Osteoblast (primary cell): ENCODE measurements around the gene SMPD4. TPM values are rescaled to one million over a fixed set of nuclear protein-coding genes. Genes with fewer than 3 reads are reported as not detected.

ENCODE experiments used
- DNase-seq: peaks from one replicate; pipeline ENCODE4 v3.0.0; 2011; ENCODE audit warnings: low spot score, mixed read lengths; ENCODE audit not compliant: insufficient read length; ENCODE audit errors: missing footprints
- H2AFZ ChIP-seq: 2 replicates; pipeline ENCODE4 v1.6.0; 2011; ENCODE audit warnings: mild to moderate bottlenecking, low read length
- H3K27ac ChIP-seq: 2 replicates; pipeline ENCODE4 v1.5.1; 2011; ENCODE audit warnings: mild to moderate bottlenecking, low read depth, low read length, moderate library complexity
- H3K27me3 ChIP-seq: 2 replicates; pipeline ENCODE4 v1.6.0; 2012; ENCODE audit warnings: mild to moderate bottlenecking, control low read depth, inconsistent platforms, low read length, moderate library complexity; ENCODE audit not compliant: insufficient read depth
- H3K36me3 ChIP-seq: 2 replicates; pipeline ENCODE4 v1.5.1; 2011; ENCODE audit warnings: mild to moderate bottlenecking, low read length, control low read depth, moderate library complexity; ENCODE audit not compliant: insufficient read depth
- H3K4me1 ChIP-seq: 2 replicates; pipeline ENCODE4 v1.5.1; 2011; ENCODE audit warnings: mild to moderate bottlenecking, low read length, control low read depth, moderate library complexity; ENCODE audit not compliant: insufficient read depth
- H3K4me2 ChIP-seq: 2 replicates; pipeline ENCODE4 v1.6.0; 2011; ENCODE audit warnings: mild to moderate bottlenecking, low read length; ENCODE audit not compliant: insufficient read depth
- H3K4me3 ChIP-seq: fragments of 200-600 bp; sonication (generic); 3 replicates; pipeline ENCODE4 v1.5.1; 2012; ENCODE audit warnings: mild to moderate bottlenecking, low read length, inconsistent platforms; ENCODE audit not compliant: insufficient read depth
- H3K79me2 ChIP-seq: 2 replicates; pipeline ENCODE4 v1.6.0; 2012; ENCODE audit warnings: mild to moderate bottlenecking, low read length, control low read depth, inconsistent platforms; ENCODE audit not compliant: insufficient read depth
- H3K9me3 ChIP-seq: 2 replicates; pipeline ENCODE4 v1.5.1; 2011; ENCODE audit warnings: low read depth, low read length, control low read depth
- H4K20me1 ChIP-seq: 2 replicates; pipeline ENCODE4 v1.6.0; 2012; ENCODE audit warnings: mild to moderate bottlenecking, low read length, control low read depth; ENCODE audit not compliant: insufficient read depth
- total RNA-seq: library from RNA; depleted of rRNA; stranded (reverse); fragments of >200 nt; gene quantifications from 2 replicates; pipeline ENCODE4 v1.2.3, GENCODE V29; 2012
- TF ChIP-seq, protein P1 (sequence below): IDR thresholded peaks from 2 replicates; pipeline ENCODE4 v1.5.1; 2011; ENCODE audit warnings: mild to moderate bottlenecking, low read depth, low read length, moderate library complexity; ENCODE audit errors: extremely low read depth

The SMPD4 gene
- total RNA-seq, 1 donor, result 24.2 TPM

DNA sequence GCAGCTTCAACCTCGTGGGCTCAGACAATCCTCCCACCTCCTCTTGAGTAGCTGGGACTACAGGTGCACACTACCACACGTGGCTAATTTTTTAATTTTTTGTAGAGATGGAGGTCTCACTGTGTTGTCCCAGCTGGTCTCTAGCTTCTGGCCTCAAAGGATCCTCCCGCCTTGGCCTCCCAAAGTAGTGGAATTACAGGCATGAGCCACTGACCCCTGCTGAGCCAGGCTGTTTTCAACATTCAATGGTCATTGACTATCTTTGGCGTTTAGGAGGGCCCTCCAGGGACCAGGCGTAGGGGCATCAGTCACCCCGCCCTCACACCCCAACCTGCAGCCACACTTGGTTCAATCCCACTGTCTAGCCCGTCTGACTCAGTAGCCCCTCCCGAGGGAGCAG, 5.9 kb upstream of the SMPD4 start:
- TF ChIP-seq, protein P1, sequence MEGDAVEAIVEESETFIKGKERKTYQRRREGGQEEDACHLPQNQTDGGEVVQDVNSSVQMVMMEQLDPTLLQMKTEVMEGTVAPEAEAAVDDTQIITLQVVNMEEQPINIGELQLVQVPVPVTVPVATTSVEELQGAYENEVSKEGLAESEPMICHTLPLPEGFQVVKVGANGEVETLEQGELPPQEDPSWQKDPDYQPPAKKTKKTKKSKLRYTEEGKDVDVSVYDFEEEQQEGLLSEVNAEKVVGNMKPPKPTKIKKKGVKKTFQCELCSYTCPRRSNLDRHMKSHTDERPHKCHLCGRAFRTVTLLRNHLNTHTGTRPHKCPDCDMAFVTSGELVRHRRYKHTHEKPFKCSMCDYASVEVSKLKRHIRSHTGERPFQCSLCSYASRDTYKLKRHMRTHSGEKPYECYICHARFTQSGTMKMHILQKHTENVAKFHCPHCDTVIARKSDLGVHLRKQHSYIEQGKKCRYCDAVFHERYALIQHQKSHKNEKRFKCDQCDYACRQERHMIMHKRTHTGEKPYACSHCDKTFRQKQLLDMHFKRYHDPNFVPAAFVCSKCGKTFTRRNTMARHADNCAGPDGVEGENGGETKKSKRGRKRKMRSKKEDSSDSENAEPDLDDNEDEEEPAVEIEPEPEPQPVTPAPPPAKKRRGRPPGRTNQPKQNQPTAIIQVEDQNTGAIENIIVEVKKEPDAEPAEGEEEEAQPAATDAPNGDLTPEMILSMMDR, result no peak
- H3K79me2 ChIP-seq, result peaks cover 29% of the 10 kb centered on the region
- H4K20me1 ChIP-seq, result no peaks in the 10 kb centered on the region
- H3K36me3 ChIP-seq, result no peaks in the 10 kb centered on the region
- H3K4me1 ChIP-seq, result no peaks in the 10 kb centered on the region
- H2AFZ ChIP-seq, result no peak overlapping the region
- no peak overlapping the region for H3K27ac ChIP-seq
- no peaks in the 10 kb centered on the region for H3K9me3 ChIP-seq
- H3K4me2 ChIP-seq, result no peak overlapping the region
- no peaks in the 10 kb centered on the region for H3K27me3 ChIP-seq
- no peak overlapping the region for H3K4me3 ChIP-seq
- DNase-seq, result no peak

DNA sequence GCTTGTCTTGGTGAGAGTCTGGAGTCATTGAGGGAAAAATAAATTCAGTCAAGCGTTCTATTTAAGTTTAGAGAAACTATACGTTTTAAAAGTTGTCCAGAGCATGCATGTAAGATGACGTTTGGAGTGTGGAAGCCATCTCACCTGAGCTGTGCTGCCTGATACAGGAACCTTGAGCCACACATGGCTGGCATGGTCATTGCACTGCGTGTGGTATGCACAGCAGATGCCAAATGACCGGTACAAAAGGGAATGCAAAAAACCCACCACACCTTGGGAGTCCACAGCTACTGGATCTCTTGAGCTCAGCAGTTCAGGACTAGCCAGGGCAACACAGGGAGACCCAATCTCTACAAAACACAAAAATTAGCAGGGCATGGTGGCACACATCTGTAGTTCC, 5.0 kb upstream of the SMPD4 start:
- Histone ChIP-seq H3K79me2 (peaks cover 29% of the 10 kb centered on the region), H3K4me1 (no peaks in the 10 kb centered on the region), H3K36me3 (no peaks in the 10 kb centered on the region), H3K4me2 (no peak overlapping the region), H3K27me3 (no peaks in the 10 kb centered on the region), H2AFZ (no peak overlapping the region), H3K9me3 (no peaks in the 10 kb centered on the region), H3K27ac (no peak overlapping the region), H4K20me1 (no peaks in the 10 kb centered on the region), H3K4me3 (no peak overlapping the region)
- no peak for DNase-seq
- TF ChIP-seq, protein P1, result no peak

DNA sequence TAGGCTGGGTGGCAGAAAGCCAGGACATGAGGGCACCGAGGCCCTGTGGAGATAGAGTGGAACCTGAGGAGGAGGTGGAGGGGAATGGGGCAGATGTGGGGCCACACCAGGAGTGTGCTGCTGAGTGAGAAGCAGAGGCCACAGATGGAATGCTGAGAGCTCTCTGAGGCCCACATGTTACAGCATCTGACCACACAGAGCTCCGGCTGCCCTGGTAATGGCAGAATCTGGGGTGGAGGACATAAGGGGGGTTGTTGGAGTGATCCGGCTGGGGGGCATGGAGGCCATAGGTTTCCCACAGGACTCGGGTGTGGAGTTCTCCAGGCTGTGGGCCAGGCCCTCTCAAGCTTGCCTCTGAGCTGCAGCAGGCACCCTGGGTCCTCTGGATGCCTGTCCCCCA, 4.5 kb upstream of the SMPD4 start:
- H2AFZ ChIP-seq, result no peak overlapping the region
- no peaks in the 10 kb centered on the region for H3K9me3 ChIP-seq
- H3K27me3 ChIP-seq, result no peaks in the 10 kb centered on the region
- DNase-seq, result no peak
- H3K36me3 ChIP-seq, result no peaks in the 10 kb centered on the region
- no peaks in the 10 kb centered on the region for H4K20me1 ChIP-seq
- TF ChIP-seq, protein P1, result no peak
- peaks cover 34% of the 10 kb centered on the region for H3K79me2 ChIP-seq
- H3K4me2 ChIP-seq, result no peak overlapping the region
- H3K27ac ChIP-seq, result no peak overlapping the region
- H3K4me1 ChIP-seq, result peaks cover under 1% of the 10 kb centered on the region
- no peak overlapping the region for H3K4me3 ChIP-seq

DNA sequence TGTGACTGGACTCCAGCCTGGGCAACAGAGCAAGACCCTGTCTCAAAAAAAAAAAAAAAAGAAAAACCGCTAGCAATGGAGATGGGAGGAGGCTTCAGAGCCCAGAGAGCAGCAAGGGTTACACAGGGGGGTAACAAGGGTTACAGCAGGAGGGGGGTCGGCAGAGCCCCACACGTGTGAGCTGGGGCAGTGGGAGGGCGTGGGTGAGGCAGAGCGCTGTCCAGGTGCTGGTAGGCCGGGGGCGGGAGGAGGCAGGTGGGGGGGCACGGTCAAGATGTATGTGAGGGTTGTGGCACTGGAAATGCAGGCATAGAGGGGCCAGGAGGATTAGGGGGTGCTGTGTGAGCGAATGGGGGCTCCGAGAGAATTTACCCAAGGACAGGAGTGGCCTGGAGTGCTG, 4.0 kb upstream of the SMPD4 start:
- Histone ChIP-seq H2AFZ (no peak overlapping the region), H3K27me3 (no peaks in the 10 kb centered on the region), H3K36me3 (no peaks in the 10 kb centered on the region), H3K79me2 (peaks cover 39% of the 10 kb centered on the region), H3K4me2 (no peak overlapping the region), H3K4me3 (no peak overlapping the region), H3K27ac (no peak overlapping the region), H4K20me1 (no peaks in the 10 kb centered on the region), H3K9me3 (no peaks in the 10 kb centered on the region), H3K4me1 (peaks cover 5% of the 10 kb centered on the region)
- TF ChIP-seq, protein P1, result no peak
- peak; percentile 29 for DNase-seq
